NCI-H2171 (cell line): ENCODE measurements around the gene HIVEP1.
A peak's percentile ranks its signal among the peaks of the same experiment; 100 is the strongest.

ENCODE experiments used
- DNase-seq: peaks from one replicate; lab custom pipeline; 2025; lab: John Stamatoyannopoulos, UW

Gene HIVEP1

GRCh38 chr6:12012038-12012557, at the start of gene HIVEP1:
Gene HIVEP1 (plus strand): TSS chr6:12012312. CDS start chr6:12015629, 3,317 bp downstream.
- DNase-seq = peak; percentile 46

- no peak for DNase-seq
These were observed 48.2 kb upstream of the HIVEP1 start for GRCh38 chr6:11963756-11964500.

DNA sequence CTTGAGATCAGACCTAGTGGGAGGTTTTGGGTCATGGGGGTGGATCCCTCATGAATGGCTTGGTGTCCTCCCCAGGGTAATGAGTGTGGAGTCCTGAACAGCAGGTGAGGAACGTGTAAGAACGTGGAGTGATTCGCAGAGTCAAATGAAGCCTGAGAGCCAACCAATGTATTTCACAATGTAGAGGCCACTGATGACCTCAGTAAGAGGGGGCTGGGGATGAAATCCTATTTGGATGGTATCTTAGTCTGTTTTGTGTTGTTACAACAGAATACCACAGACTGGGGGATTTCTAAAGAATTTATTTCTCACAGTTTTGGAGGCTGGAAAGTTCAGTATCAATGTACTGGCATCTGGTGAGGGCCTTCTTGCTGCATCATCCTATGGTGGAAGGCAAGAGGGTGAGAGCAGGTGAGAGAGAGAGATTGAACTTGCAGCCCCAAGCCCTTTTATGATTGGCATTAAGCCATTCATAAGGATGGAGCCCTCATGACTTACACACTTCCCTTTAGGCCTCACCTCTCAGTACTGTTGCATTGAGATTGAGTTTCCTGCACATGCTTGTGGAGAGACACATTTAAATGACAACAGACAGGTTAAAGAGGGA, 47.3 kb upstream of the HIVEP1 start:
- no peak for DNase-seq

GRCh38 chr6:11965499-11965898, 46.6 kb upstream of the HIVEP1 start:
- no peak for DNase-seq

- DNase-seq = no peak
These were observed 43.8 kb upstream of the HIVEP1 start for GRCh38 chr6:11968241-11968806.

GRCh38 chr6:11969092-11969491, 43.0 kb upstream of the HIVEP1 start:
- DNase-seq = no peak

DNA sequence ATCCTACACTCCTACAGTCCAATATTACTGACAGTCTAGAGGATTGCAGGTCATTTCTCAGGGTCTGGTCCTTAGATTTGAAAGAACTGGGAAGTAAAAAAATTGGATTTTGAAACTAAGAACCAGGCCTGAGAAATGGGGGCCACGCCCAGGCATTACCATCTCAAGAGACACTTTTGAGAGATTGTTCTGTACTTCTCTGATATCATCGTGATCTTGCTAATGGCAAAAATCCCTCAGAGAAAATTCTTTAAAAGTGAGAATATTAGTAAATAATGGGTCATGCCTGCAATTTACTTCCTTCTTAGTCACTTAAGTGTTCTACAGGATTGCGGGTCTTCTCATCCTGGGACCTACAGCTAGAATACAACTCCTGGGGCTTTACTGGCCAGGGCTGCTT, 42.0 kb upstream of the HIVEP1 start:
- no peak for DNase-seq

GRCh38 chr6:11971154-11971553, 41.0 kb upstream of the HIVEP1 start:
- DNase-seq = no peak

GRCh38 chr6:11972270-11972669, 39.8 kb upstream of the HIVEP1 start:
- DNase-seq = no peak

GRCh38 chr6:11972806-11973205, 39.3 kb upstream of the HIVEP1 start:
- DNase-seq = no peak

DNA sequence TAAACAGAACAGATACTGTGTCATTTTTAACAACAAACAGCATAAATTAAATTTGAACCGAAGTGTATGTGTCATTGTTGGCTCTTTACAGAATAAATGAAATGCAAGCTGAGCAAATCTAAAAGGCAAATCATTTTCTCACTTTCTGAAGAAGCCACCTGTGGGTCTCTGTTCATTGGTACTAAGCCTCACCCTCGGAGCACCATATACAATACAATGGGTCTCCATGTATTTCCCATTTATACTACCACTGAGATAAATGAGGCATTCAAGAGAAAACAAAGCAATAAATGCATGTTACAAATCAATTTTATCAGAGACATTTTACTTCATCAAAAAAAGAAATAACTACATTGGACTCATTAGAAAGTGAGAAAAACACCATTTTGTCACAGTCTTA, 38.9 kb upstream of the HIVEP1 start:
- DNase-seq = no peak

DNA sequence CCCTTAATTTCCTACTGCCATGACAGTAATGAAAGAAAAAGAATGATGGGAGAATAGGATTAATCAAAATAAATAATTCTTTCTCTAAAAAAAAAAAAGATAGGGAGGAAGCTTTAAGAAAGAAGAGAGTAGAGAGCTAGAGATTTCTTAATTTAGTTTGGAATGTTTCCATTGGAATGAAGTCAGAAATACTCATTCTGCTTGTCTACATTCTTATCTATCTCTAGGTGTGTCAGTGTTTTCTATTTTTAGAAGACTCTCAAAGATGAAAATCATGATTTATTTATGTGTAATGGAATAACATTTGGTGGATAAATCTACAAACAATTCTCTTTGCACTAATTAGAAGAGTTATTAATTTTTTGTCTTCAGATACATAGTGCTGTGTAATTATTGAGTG, 38.0 kb upstream of the HIVEP1 start:
- no peak for DNase-seq

DNA sequence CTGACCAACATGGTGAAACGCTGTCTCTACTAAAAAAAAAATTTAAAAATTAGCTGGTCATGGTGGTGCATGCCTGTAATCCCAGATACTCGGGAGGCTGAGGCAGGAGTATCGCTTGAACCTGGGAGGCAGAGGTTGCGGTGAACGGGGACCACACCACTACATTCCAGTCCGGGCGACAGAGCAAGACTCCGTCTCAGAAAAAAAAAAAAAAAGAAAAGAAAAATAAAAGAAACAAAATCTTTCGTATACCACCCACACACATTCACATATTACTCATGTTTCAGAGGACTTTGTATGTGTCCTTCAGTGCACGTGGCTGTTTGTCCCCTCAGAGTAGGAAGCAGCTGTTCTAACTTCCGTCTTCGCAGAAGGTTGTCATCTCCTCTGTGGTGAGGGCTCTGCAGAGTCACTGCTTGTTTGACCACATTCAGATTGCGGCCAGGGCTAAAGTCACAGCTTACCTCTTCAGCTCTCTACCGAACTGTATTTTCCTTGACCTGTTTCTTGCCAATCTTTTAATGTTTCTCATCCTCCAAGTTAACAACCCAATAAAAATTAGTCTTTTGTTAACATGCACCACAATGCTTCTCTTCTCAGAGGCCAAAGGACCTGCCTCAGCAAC, 36.6 kb upstream of the HIVEP1 start:
- DNase-seq = no peak

GRCh38 chr6:11976489-11976888, 35.6 kb upstream of the HIVEP1 start:
- no peak for DNase-seq

GRCh38 chr6:11977193-11977592, 34.9 kb upstream of the HIVEP1 start:
- DNase-seq = no peak

GRCh38 chr6:11977738-11978137, 34.4 kb upstream of the HIVEP1 start:
- DNase-seq = no peak

- no peak for DNase-seq
These were observed 33.7 kb upstream of the HIVEP1 start for GRCh38 chr6:11978169-11978987.

- no peak for DNase-seq
These were observed 32.2 kb upstream of the HIVEP1 start for GRCh38 chr6:11979866-11980265.

DNA sequence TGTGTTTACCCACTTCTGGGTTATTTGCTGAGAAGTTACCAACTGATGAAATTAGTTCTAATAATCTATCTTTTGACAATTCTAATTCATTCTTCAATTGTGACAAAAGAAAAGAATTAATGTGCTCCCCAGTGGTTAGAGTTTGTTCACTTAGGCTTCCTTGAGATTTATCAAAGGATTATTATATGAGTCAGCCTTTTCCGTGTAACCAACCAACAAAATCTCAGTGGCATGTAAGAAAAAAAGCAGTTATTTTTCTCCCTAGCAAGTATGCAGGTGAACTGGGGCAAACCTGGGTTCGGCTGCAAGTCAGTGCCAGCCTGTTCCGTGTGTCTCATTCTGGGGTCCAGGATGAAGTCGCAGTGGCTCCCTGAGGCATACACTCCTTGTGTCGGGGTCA, 28.8 kb upstream of the HIVEP1 start:
- DNase-seq = no peak

DNA sequence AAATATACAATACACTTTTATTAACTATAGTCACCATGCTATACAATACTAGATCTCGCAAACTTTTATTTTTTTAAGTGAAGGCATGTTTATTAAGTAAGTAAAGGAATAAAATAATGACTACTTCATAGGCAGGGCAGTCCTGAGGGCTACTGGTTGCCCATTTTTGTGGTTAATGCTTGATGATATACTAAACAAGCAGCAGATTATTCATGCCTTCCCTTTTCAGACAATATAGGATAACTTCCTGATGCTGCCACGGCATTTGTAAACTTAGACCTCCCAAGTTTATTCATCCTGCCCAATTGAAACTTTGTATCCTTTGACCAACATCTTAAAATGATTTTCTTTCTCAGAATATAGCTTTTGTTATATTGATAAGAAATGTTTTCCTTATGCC, 24.7 kb upstream of the HIVEP1 start:
- no peak for DNase-seq

GRCh38 chr6:11989386-11989785, 22.7 kb upstream of the HIVEP1 start:
- DNase-seq = no peak

DNA sequence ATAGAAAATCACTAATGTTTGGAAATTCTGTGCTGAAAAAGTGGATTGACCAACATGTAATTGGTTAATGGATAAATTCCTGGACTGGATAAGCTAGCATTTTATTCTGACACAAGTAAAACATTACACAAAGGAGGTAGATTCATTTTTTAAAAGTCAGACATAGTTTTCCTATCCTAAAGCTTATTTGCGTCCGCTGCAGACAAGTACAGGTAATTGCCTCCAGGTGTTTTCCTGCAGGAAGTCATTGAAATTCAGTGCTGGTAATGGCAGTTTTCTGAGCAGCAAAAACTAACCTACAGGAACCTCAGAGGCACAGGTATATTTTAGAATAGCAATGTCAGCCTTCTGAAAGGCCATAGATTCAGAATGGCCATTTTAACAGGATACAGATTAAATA, 20.0 kb upstream of the HIVEP1 start:
- no peak for DNase-seq
